Coronary artery (tissue), 2 donors: ENCODE measurements around the gene PVR.
"Not testable (repeated sequence)": the region's sequence is repeated elsewhere in the genome, so short reads cannot be mapped to it uniquely, and the experiment has no call there.

Experiments
- DNase-seq: peaks from one replicate; pipeline ENCODE4 v3.0.0-alpha.2; 2017; ENCODE audit warnings: low spot score
- H3K27ac ChIP-seq, 2 donors: fragments of 200-600 bp; sonication (generic); one replicate each; pipeline ENCODE4 v1.5.1; 2016 to 2019
- H3K4me3 ChIP-seq: fragments of 200-600 bp; sonication (generic); 2 replicates; pipeline ENCODE4 v1.5.1; 2016; ENCODE audit warnings: mild to moderate bottlenecking, moderate library complexity
- TF ChIP-seq, protein P1 (sequence below): fragments of 200-600 bp; sonication (generic); IDR thresholded peaks from one replicate; pipeline ENCODE4 v1.5.1; 2019; ENCODE audit warnings: antibody characterized with exemption

The PVR gene

DNA sequence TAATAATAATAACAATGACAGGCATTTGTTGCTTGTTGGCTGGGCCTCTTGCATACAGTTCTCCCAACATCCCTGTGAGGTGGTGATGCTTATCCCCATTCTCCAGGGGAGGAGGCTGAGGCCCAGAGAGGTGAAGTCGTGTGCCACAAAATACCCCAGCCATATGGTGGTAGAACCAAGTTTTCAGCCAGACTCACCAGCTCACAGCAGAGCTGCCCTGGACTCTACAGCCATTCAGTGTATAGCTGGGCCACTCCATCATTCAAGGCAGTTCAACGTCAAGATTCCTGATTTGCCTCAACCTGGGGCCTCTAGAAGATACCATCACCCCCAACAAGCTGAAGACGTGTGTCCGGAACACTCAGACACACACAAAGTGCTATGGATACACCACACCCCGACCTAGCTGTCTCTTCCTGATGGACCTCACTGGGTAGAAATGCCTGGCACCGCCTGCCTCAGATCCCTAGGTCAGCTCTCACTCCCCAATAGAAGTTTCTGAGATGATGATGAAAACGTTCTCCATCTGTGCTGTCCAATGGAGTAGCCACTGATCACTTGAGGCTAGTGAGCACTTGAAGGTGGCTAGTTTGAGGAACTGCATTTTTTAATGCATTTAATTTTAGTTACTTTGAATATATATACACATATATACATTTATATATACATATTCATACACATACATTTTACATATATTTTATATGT, 23.3 kb downstream of the PVR start:
- Histone ChIP-seq H3K4me3 (no peak overlapping the region), H3K27ac (no peak overlapping the region)

DNA sequence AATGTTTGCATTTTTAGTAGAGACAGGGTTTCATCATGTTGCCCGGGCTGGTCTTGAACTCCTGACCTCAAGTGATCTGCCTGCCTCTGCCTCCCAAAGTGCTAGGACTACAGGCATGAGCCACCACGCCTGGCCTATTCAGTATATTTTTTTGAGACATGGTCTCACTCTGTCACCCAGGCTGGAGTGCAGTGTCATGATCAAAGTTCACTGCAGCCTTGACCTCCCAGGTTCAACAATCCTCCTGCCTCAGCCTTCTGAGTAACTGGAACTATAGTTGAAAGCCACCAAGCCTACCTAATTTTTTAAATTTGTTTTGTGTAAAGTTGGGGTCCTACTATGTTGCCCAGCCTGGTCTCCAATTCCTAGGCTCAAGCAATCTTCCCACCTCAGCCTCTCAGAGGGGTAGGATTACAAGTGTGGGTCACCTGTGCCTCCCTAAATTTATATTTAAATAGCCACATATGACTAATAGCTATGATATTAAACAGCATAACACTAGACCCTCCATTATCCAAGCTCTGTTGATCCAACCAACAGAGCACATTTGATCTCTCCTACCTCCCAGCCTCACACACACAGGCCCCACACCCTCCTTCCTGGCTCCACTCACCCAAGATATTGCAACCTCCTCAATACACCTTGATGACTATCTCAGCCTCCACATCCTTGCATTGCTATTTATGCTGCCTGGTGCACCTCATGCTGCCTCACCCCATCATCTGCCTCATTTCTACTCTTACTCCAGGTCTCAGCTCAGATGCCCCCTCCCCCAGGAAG, 25.5 kb downstream of the PVR start:
- no peak for DNase-seq
- H3K27ac ChIP-seq, result no peak overlapping the region
- H3K4me3 ChIP-seq, result no peak overlapping the region
- TF ChIP-seq, protein P1, sequence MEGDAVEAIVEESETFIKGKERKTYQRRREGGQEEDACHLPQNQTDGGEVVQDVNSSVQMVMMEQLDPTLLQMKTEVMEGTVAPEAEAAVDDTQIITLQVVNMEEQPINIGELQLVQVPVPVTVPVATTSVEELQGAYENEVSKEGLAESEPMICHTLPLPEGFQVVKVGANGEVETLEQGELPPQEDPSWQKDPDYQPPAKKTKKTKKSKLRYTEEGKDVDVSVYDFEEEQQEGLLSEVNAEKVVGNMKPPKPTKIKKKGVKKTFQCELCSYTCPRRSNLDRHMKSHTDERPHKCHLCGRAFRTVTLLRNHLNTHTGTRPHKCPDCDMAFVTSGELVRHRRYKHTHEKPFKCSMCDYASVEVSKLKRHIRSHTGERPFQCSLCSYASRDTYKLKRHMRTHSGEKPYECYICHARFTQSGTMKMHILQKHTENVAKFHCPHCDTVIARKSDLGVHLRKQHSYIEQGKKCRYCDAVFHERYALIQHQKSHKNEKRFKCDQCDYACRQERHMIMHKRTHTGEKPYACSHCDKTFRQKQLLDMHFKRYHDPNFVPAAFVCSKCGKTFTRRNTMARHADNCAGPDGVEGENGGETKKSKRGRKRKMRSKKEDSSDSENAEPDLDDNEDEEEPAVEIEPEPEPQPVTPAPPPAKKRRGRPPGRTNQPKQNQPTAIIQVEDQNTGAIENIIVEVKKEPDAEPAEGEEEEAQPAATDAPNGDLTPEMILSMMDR, result no peak

More for the DNA sequence above, 23.3 kb downstream of the PVR start:
- no peak for DNase-seq
- TF ChIP-seq, protein P1, result no peak

DNA sequence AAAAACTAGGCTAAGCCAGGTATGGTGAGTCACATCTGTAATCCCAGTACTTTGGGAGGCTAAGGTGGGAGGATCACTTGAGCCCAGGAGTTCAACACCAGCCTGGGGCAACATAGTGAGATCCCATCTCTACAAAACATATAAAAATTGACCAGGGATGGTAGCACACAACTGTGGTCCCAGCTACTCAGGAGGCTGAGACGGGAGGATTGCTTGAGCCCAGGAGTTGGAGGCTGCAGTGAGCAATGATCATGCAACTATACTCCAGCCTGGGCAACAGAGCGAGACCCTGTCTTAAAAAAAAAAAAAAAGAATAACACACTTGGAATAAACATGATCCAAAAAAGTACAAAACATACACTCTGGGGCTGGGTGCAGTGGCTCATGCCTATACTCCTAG, 26.3 kb downstream of the PVR start:
- H3K4me3 ChIP-seq, DNase-seq, H3K27ac ChIP-seq: not testable (repeated sequence)

DNA sequence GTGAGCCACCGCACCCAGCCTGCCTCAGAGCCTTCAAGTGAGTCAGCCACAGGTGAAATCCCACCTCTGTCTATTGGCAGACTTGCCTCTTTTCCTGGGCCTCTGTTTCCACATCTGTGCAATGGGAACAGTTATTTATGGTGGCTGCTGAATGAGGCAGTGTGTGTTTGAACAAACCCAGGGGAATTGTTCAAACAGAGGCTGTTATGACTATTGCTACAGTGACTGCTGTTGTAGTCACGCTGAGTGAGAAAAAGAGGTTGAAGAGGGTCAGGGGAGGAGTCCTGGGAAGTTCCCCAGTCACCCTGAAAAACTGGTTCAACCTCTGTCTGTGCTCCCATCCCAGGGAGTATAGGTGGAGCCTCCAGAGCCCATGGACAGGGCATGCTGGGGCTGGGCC, 27.7 kb downstream of the PVR start, which contains the start of gene CEACAM19:
Gene CEACAM19 (plus strand): TSS at position 83 of the 400 bp plus-strand sequence. CDS start 450 bp downstream, outside the sequence.
- Histone ChIP-seq H3K27ac (no peak within 1 kb of the TSS), H3K4me3 (no peak within 1 kb of the TSS)
- TF ChIP-seq, protein P1, result no peak
- no peak for DNase-seq

DNA sequence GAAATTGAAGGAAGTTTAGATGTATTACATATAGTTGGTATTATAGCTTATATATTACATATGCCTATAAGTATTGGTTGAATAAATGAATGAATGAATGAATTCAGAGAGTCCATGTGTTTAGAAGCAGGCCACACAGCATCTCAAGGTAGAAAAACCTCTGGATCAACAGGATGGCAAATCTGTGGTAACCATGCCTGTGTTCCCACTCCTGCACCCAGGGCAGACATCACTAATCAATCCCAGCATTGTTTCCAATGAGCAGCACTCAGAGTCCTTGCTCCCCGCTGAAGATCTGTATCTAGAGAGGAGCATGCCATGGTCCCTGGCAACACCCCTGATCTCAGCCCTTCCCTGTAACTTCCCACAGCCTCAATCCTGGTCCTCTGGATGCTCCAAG, 28.5 kb downstream of the PVR start:
- Histone ChIP-seq H3K27ac (no peak overlapping the region), H3K4me3 (no peak overlapping the region)
- TF ChIP-seq, protein P1, result no peak
- no peak for DNase-seq

DNA sequence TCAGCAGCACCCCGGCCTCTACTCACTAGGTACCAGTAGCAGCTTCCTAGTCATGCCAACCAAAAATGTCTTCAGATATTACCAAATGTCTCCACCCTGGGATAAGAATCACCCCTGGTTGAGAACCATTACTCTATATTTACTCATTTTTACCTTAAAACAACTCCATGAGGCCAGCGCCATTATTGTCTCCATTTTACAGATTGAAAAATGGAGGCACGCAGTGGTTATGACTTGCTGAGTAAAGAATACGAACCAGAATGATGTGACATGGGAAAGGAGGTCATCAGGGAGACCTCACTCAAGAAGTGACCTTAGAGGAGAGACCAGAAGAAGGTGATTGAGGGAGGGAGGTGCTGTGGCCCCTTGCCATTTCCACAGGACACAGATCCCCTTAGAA, 29.8 kb downstream of the PVR start:
- no peak overlapping the region for H3K27ac ChIP-seq
- H3K4me3 ChIP-seq, result no peak overlapping the region
- no peak for DNase-seq
- TF ChIP-seq, protein P1, result no peak

DNA sequence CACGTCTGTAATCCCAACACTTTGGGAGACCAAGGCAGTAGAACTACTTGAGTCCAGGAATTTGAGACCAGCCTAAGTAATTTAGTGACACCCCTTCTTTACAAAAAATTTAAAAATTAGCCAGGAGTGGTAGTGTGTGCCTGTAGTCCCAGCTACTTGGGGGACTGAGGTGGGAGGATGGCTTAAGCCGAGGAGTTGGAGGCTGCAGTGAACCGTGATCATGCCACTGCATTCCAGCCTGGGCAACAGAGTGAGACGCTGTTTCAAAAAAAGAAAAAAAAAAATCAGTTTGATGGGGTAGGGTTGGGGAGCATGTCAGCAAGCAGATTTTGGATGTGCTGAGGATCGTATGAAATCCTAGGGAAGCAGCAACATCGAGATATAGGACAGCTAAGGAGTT, 31.8 kb downstream of the PVR start:
- no peak overlapping the region for H3K27ac ChIP-seq
- no peak for DNase-seq
- no peak overlapping the region for H3K4me3 ChIP-seq
- TF ChIP-seq, protein P1, result no peak
